Measurements from ENCODE around the gene PHF10.
"Not testable (repeated sequence)": the region's sequence is repeated elsewhere in the genome, so short reads cannot be mapped to it uniquely, and the experiment has no call there.

PHF10 gene

GRCh38 chr6:169724494-169725124 lies at the start of gene PHF10:
Gene PHF10 (minus strand): TSS chr6:169724500. CDS start chr6:169723931, 569 bp downstream.
- peak; percentile 57 for DNase-seq

GRCh38 chr6:169766921-169767736 lies 42.8 kb upstream of the PHF10 start:
- DNase-seq, result no peak

GRCh38 chr6:169766232-169766631 lies 41.9 kb upstream of the PHF10 start:
- DNase-seq, result no peak

GRCh38 chr6:169765789-169766188 lies 41.5 kb upstream of the PHF10 start:
- DNase-seq, result not testable (repeated sequence)

- DNase-seq, result no peak
These were observed 39.6 kb upstream of the PHF10 start for GRCh38 chr6:169763881-169764280.

GRCh38 chr6:169763308-169763707 lies 39.0 kb upstream of the PHF10 start:
- DNase-seq, result no peak

GRCh38 chr6:169755162-169755561 lies 30.9 kb upstream of the PHF10 start:
- DNase-seq, result no peak

GRCh38 chr6:169752074-169752623 lies 27.8 kb upstream of the PHF10 start:
- no peak for DNase-seq

- peak; percentile 87 for DNase-seq
These were observed 27.2 kb upstream of the PHF10 start, which contains the start of the genes DYNLT2 and ERMARD for GRCh38 chr6:169751242-169752073. Gene DYNLT2 (minus strand): TSS chr6:169751572. CDS start chr6:169751458, 114 bp downstream. Gene ERMARD (plus strand): TSS chr6:169751622. CDS start chr6:169751658, 36 bp downstream.

- DNase-seq, result no peak
These were observed 22.3 kb upstream of the PHF10 start for GRCh38 chr6:169746556-169746955.

- DNase-seq, result no peak
These were observed 21.1 kb upstream of the PHF10 start for GRCh38 chr6:169745405-169745804.

- no peak for DNase-seq
These were observed 17.0 kb upstream of the PHF10 start for GRCh38 chr6:169741344-169741743.

GRCh38 chr6:169738976-169739529 lies 14.8 kb upstream of the PHF10 start:
- DNase-seq, result no peak

GRCh38 chr6:169738204-169738975 lies 14.1 kb upstream of the PHF10 start:
- DNase-seq, result no peak

- DNase-seq, result no peak
These were observed 5.7 kb upstream of the PHF10 start for GRCh38 chr6:169729961-169730360.

GRCh38 chr6:169726963-169727362 lies 2.7 kb upstream of the PHF10 start:
- no peak for DNase-seq

- no peak for DNase-seq
These were observed 1.7 kb upstream of the PHF10 start for GRCh38 chr6:169726049-169726400.

GRCh38 chr6:169725125-169726048 lies 1.1 kb upstream of the PHF10 start:
- DNase-seq, result no peak

GRCh38 chr6:169723991-169724493 lies 258 bp downstream of the PHF10 start:
- no peak for DNase-seq

- peak; percentile 30 for DNase-seq
These were observed 945 bp downstream of the PHF10 start for GRCh38 chr6:169723200-169723909.

Measured in COR-L47 (cell line).